Measurements from ENCODE around the gene PMP22.

GRCh38 chr17:15303851-15304250, 38.7 kb upstream of the PMP22 start:
- no peak for TF ChIP-seq TAF1 (IDR thresholded peaks at IDR 0.05; ENCODE audit: borderline replicate concordance, insufficient read depth, low read length)
- TF ChIP-seq POLR2AphosphoS5 (IDR thresholded peaks at IDR 0.05; ENCODE audit: low read depth, low read length) = no peak
- TF ChIP-seq REST (IDR thresholded peaks at IDR 0.05; ENCODE audit: insufficient read depth in 1 of 2, low read depth in 2 of 2, low read length in 2 of 2) = no peak
- no peak for TF ChIP-seq SIN3A (IDR thresholded peaks at IDR 0.05; ENCODE audit: borderline replicate concordance, insufficient read depth, low read length)

Measured in PFSK-1 (cell line).